Measurements from ENCODE around the gene LTA4H.
"Not testable (repeated sequence)": the region's sequence is repeated elsewhere in the genome, so short reads cannot be mapped to it uniquely, and the experiment has no call there.

Gene LTA4H

GRCh38 chr12:96035283-96036236, at the start of gene LTA4H:
Gene LTA4H, minus strand, starts transcription at chr12:96035587. Its CDS starts 68 bp downstream, at chr12:96035519.
- DNase-seq = peak; percentile 99

GRCh38 chr12:96084624-96085023, 49.2 kb upstream of the LTA4H start:
- no peak for DNase-seq

- no peak for DNase-seq
Measured at GRCh38 chr12:96083020-96083719, 47.8 kb upstream of the LTA4H start.

GRCh38 chr12:96081596-96081995, 46.2 kb upstream of the LTA4H start:
- no peak for DNase-seq

GRCh38 chr12:96078231-96079135, 43.1 kb upstream of the LTA4H start:
- no peak for DNase-seq

- no peak for DNase-seq
Measured at GRCh38 chr12:96077081-96077480, 41.7 kb upstream of the LTA4H start.

- no peak for DNase-seq
Measured at GRCh38 chr12:96075560-96075959, 40.2 kb upstream of the LTA4H start.

GRCh38 chr12:96073346-96074330, 38.3 kb upstream of the LTA4H start:
- no peak for DNase-seq

GRCh38 chr12:96070670-96071279, 35.4 kb upstream of the LTA4H start:
- DNase-seq = peak; percentile 94

- DNase-seq = no peak
Measured at GRCh38 chr12:96069511-96070231, 34.3 kb upstream of the LTA4H start.

- no peak for DNase-seq
Measured at GRCh38 chr12:96068636-96069035, 33.2 kb upstream of the LTA4H start.

- DNase-seq = no peak
Measured at GRCh38 chr12:96068111-96068510, 32.7 kb upstream of the LTA4H start.

GRCh38 chr12:96065776-96066175, 30.4 kb upstream of the LTA4H start:
- DNase-seq = not testable (repeated sequence)

GRCh38 chr12:96064966-96065365, 29.6 kb upstream of the LTA4H start:
- DNase-seq = no peak

- DNase-seq = no peak
Measured at GRCh38 chr12:96064271-96064670, 28.9 kb upstream of the LTA4H start.

- DNase-seq = no peak
Measured at GRCh38 chr12:96063046-96063445, 27.7 kb upstream of the LTA4H start.

GRCh38 chr12:96061864-96062453, 26.6 kb upstream of the LTA4H start:
- peak; percentile 44 for DNase-seq

GRCh38 chr12:96061323-96061722, 25.9 kb upstream of the LTA4H start:
- no peak for DNase-seq

GRCh38 chr12:96060041-96060440, 24.7 kb upstream of the LTA4H start:
- no peak for DNase-seq

GRCh38 chr12:96057986-96058553, 22.7 kb upstream of the LTA4H start:
- no peak for DNase-seq

Data from NCI-H2227 treated with DMSO at 0.1 percent for 48 hours (cell line).